Measurements from ENCODE around the gene PIK3AP1. TPM values are rescaled to one million over a fixed set of nuclear protein-coding genes. Genes with fewer than 3 reads are reported as not detected.
A peak's percentile ranks its signal among the peaks of the same experiment; 100 is the strongest.

PIK3AP1 gene
- total and polyA plus RNA-seq, 10 of the 15 experiments (the other 5 are each of a cell fraction or from before 2014, with no cell fraction given): 26.2 to 306 (median 119) TPM

GRCh38 chr10:96740579-96741281, 20.4 kb upstream of the PIK3AP1 start:
- no peak for DNase-seq (ENCODE audit: low read depth, low spot score)
- no peak overlapping the region for H3K4me3 ChIP-seq
- TF ChIP-seq REST (IDR thresholded peaks at IDR 0.05; ENCODE audit: low read depth, low read length) (no peak), EED (IDR thresholded peaks at IDR 0.05; ENCODE audit: low read depth) (0 out of 2 replicates have a peak, but pooled peaks have one; percentile 43), HDAC6 (IDR thresholded peaks at IDR 0.05; ENCODE audit: unreplicated experiment) (no peak), SPI1 (IDR thresholded peaks at IDR 0.05; ENCODE audit: borderline replicate concordance, insufficient read depth, low read depth, low read length) (peak; percentile 36; the same call in 1 of the 2 replicates)

More at GRCh38 chr10:96740579-96741281, 20.4 kb upstream of the PIK3AP1 start:
- H3K9me3 ChIP-seq (replicated peaks; ENCODE audit: control insufficient read depth, insufficient read depth, low read length): no peaks in the 10 kb centered on the region
- no peak overlapping the region for H2AFZ ChIP-seq (ENCODE audit: control insufficient read depth, low read depth, low read length)
- H3K4me1 ChIP-seq (ENCODE audit: control insufficient read depth, insufficient read depth, low read length): peaks cover 15% of the 10 kb centered on the region
- WGBS (ENCODE audit: insufficient coverage, insufficient replicate concordance, low lambda C conversion rate, missing lambda C conversion rate): 44% methylated on average over 9 of the region's 9 CpGs
- ATAC-seq: peak; percentile 62
- H3K36me3 ChIP-seq (ENCODE audit: control insufficient read depth in 2 of 2, insufficient read depth in 2 of 2, low read length in 1 of 2): no peaks in the 10 kb centered on the region
- intact Hi-C loops (cut with micrococcal nuclease; ENCODE audit: unreplicated experiment) (no loop called here), in situ Hi-C loops (cut with MboI) (no loop called here)
- SMC1A ChIA-PET (ENCODE audit: uncharacterized antibody, unreplicated experiment): interaction anchor here (0.6 to 4.7 kb wide), 23 partner anchors 9 to 253 kb away, joined by 3 to 34 read pairs (median 5); partner anchors contain the start of gene PIK3AP1
- CTCF ChIA-PET: interaction anchor here (0.5 to 5.4 kb wide), 20 partner anchors 9 to 376 kb away, joined by 3 to 51 read pairs (median 5); partner anchors contain the start of gene TLL2
- no TSS peak for BruUV-seq (replicated peaks)
- RAD21 ChIA-PET (ENCODE audit: unreplicated experiment): interaction anchor here (0.7 to 2.4 kb wide), 15 partner anchors 8 to 296 kb away, joined by 3 to 27 read pairs (median 4); partner anchors contain the start of gene PIK3AP1
- no peaks in the 10 kb centered on the region; the same call in 1 of the 2 replicates for H3K79me2 ChIP-seq (ENCODE audit: control insufficient read depth, insufficient read depth, low read length)
- POLR2A ChIA-PET: interaction anchor here (0.7 to 4.4 kb wide), 7 partner anchors 18 to 68 kb away, joined by 3 to 30 read pairs (median 4); no protein-coding TSS in a partner anchor
- no peaks in the 10 kb centered on the region for H3K27me3 ChIP-seq (replicated peaks in 1 of 2; ENCODE audit: control insufficient read depth in 2 of 2, insufficient read depth in 2 of 2, low read length in 1 of 2)
- H3K4me2 ChIP-seq (ENCODE audit: control insufficient read depth, insufficient read depth): peak overlapping the region; percentile 22
- no peak overlapping the region for H3K9ac ChIP-seq (ENCODE audit: control insufficient read depth, insufficient read depth, low read length)
- FAIRE-seq: no peak
- H4K20me1 ChIP-seq (ENCODE audit: control insufficient read depth, insufficient read depth): no peaks in the 10 kb centered on the region
- H3K27ac ChIP-seq (ENCODE audit: control insufficient read depth, insufficient read depth): no peak overlapping the region

All from GM12878 (cell line).